H9 (cell line): ENCODE results near the gene RBM38. TPM values are rescaled to one million over a fixed set of nuclear protein-coding genes. Genes with fewer than 3 reads are reported as not detected.
A peak's percentile ranks its signal among the peaks of the same experiment; 100 is the strongest.

ENCODE experiments used
- DNase-seq: peaks from one replicate; pipeline ENCODE4 v3.0.0-alpha.2; 2017
- H2AFZ ChIP-seq: one replicate; pipeline ENCODE4 v1.6.1; 2013; ENCODE audit warnings: mild to moderate bottlenecking, low read length, control low read depth, moderate library complexity
- H2AK5ac ChIP-seq: 2 replicates; pipeline ENCODE4 v1.6.1; 2013; ENCODE audit warnings: low read length, control low read depth, mixed read lengths; ENCODE audit not compliant: insufficient read length
- H2BK120ac ChIP-seq: one replicate; pipeline ENCODE4 v1.6.1; 2013; ENCODE audit warnings: low read depth, mild to moderate bottlenecking, low read length, control low read depth, inconsistent platforms; ENCODE audit not compliant: poor library complexity, severe bottlenecking
- H2BK12ac ChIP-seq: 2 replicates; pipeline ENCODE4 v1.6.1; 2013; ENCODE audit warnings: low read length, control low read depth, mixed read lengths, low read depth; ENCODE audit not compliant: insufficient read length
- H2BK15ac ChIP-seq: 2 replicates; pipeline ENCODE4 v1.6.1; 2013; ENCODE audit warnings: low read depth, low read length, control low read depth
- H2BK20ac ChIP-seq: one replicate; pipeline ENCODE4 v1.6.1; 2013; ENCODE audit warnings: low read depth, mild to moderate bottlenecking, low read length, control low read depth, inconsistent platforms; ENCODE audit not compliant: poor library complexity, severe bottlenecking
- H2BK5ac ChIP-seq: 2 replicates; pipeline ENCODE4 v1.6.1; 2013; ENCODE audit warnings: low read length, control low read depth, mixed read lengths; ENCODE audit not compliant: insufficient read length
- H3K14ac ChIP-seq: 2 replicates; pipeline ENCODE4 v1.6.1; 2013; ENCODE audit warnings: low read length, control low read depth; ENCODE audit not compliant: insufficient read depth
- H3K18ac ChIP-seq: 2 replicates; pipeline ENCODE4 v1.6.1; 2013; ENCODE audit warnings: low read depth, mild to moderate bottlenecking, mixed read lengths, low read length, control low read depth; ENCODE audit not compliant: insufficient read length
- H3K23ac ChIP-seq: 2 replicates; pipeline ENCODE4 v1.6.1; 2013; ENCODE audit warnings: low read length, control low read depth, mixed read lengths, low read depth; ENCODE audit not compliant: insufficient read length
- H3K23me2 ChIP-seq: 2 replicates; pipeline ENCODE4 v1.6.1; 2013; ENCODE audit warnings: low read depth, mild to moderate bottlenecking, mixed read lengths, low read length, control low read depth; ENCODE audit not compliant: insufficient read length, poor library complexity, severe bottlenecking
- H3K27ac ChIP-seq: 2 replicates; pipeline ENCODE4 v1.5.1; 2013; ENCODE audit warnings: low read length, control low read depth, mixed read lengths, low read depth; ENCODE audit not compliant: insufficient read length
- H3K27me3 ChIP-seq: 2 replicates; pipeline ENCODE4 v1.6.1; 2013; ENCODE audit warnings: low read length, control low read depth, inconsistent platforms; ENCODE audit not compliant: insufficient read depth
- H3K4ac ChIP-seq: 2 replicates; pipeline ENCODE4 v1.6.1; 2013; ENCODE audit warnings: low read depth, mild to moderate bottlenecking, control low read depth, inconsistent platforms, low read length, moderate library complexity
- H3K4me1 ChIP-seq: 2 replicates; pipeline ENCODE4 v1.6.1; 2013; ENCODE audit warnings: low read length, control low read depth, inconsistent platforms; ENCODE audit not compliant: insufficient read depth
- H3K4me2 ChIP-seq: 2 replicates; pipeline ENCODE4 v1.6.1; 2013; ENCODE audit warnings: low read length, control low read depth, mixed read lengths; ENCODE audit not compliant: insufficient read length, insufficient read depth
- H3K56ac ChIP-seq: 2 replicates; pipeline ENCODE4 v1.6.1; 2013; ENCODE audit warnings: low read depth, mild to moderate bottlenecking, mixed read lengths, low read length, control low read depth; ENCODE audit not compliant: insufficient read length
- H3K79me1 ChIP-seq: 2 replicates; pipeline ENCODE4 v1.6.1; 2013; ENCODE audit warnings: low read depth, mild to moderate bottlenecking, moderate library complexity, low read length, control low read depth, inconsistent platforms; ENCODE audit not compliant: insufficient read depth, poor library complexity, severe bottlenecking
- H3K79me2 ChIP-seq: 2 replicates; pipeline ENCODE4 v1.6.1; 2013; ENCODE audit warnings: low read length, control low read depth, inconsistent platforms; ENCODE audit not compliant: insufficient read depth
- H3K9ac ChIP-seq: 2 replicates; pipeline ENCODE4 v1.6.1; 2013; ENCODE audit warnings: low read length, control low read depth, mixed read lengths; ENCODE audit not compliant: insufficient read length; ENCODE audit errors: extremely low read depth
- H3K9me3 ChIP-seq: one replicate; pipeline ENCODE4 v1.6.1; 2013; ENCODE audit warnings: low read depth, low read length, inconsistent platforms; ENCODE audit not compliant: control insufficient read depth
- H3T11ph ChIP-seq: one replicate; pipeline ENCODE4 v1.6.1; 2013; ENCODE audit warnings: mild to moderate bottlenecking, low read length, control low read depth, inconsistent platforms
- H4K20me1 ChIP-seq: one replicate; pipeline ENCODE4 v1.6.1; 2013; ENCODE audit not compliant: control insufficient read depth, insufficient read length, insufficient read depth
- H4K5ac ChIP-seq: 2 replicates; pipeline ENCODE4 v1.6.1; 2013; ENCODE audit warnings: low read depth, mild to moderate bottlenecking, mixed read lengths, low read length, control low read depth; ENCODE audit not compliant: insufficient read length
- H4K8ac ChIP-seq: replicated peaks from 2 replicates; pipeline ENCODE4 v1.6.1; 2013; ENCODE audit warnings: low read length, control low read depth, mixed read lengths, low read depth; ENCODE audit not compliant: insufficient read length
- H4K91ac ChIP-seq: 2 replicates; pipeline ENCODE4 v1.6.1; 2013; ENCODE audit warnings: low read depth, mild to moderate bottlenecking, moderate library complexity, mixed read lengths, low read length, control low read depth; ENCODE audit not compliant: insufficient read length
- H3K27ac Mint-ChIP-seq, 3 experiments: 2 replicates in 2 of 3; 3 replicates in 1 of 3; pipeline ENCODE4 v1.8.0; 2020 to 2021; ENCODE audit warnings: mixed read lengths in 3 of 3, mild to moderate bottlenecking in 1 of 3, moderate library complexity in 1 of 3
- H3K27me3 Mint-ChIP-seq: 2 replicates; pipeline ENCODE4 v1.8.0; 2021; ENCODE audit warnings: low read depth, mild to moderate bottlenecking, moderate library complexity, mixed read lengths
- H3K36me3 Mint-ChIP-seq, 3 experiments: 2 replicates in 2 of 3; 3 replicates in 1 of 3; pipeline ENCODE4 v1.8.0; 2020 to 2021; ENCODE audit warnings: low read depth in 3 of 3, mixed read lengths in 3 of 3; ENCODE audit not compliant: insufficient read depth in 1 of 3
- H3K4me1 Mint-ChIP-seq, 2 experiments: 2 replicates each; pipeline ENCODE4 v1.8.0; 2020; ENCODE audit warnings: mixed read lengths in 2 of 2
- H3K4me3 Mint-ChIP-seq, 2 experiments: 2 replicates in 1 of 2; 3 replicates in 1 of 2; pipeline ENCODE4 v1.8.0; 2020 to 2021; ENCODE audit warnings: mild to moderate bottlenecking in 2 of 2, mixed read lengths in 2 of 2, moderate library complexity in 1 of 2
- H3K9me3 Mint-ChIP-seq, 2 experiments: 2 replicates in 1 of 2; 3 replicates in 1 of 2; pipeline ENCODE4 v1.8.0; 2020; ENCODE audit warnings: mild to moderate bottlenecking in 2 of 2, mixed read lengths in 2 of 2, moderate library complexity in 1 of 2
- WGBS: extraction: QIAGEN DNeasy Blood & Tissue Kit; methylation state at CpG from one replicate; pipeline ENCODE4 v1.1.7; 2013; ENCODE audit warnings: missing lambda C conversion rate, low lambda C conversion rate, mixed read lengths; ENCODE audit not compliant: insufficient read length; ENCODE audit errors: extremely low coverage; 5-methylcytosine and 5-hydroxymethylcytosine counted together
- total RNA-seq: library from RNA; stranded (reverse); gene quantifications from 2 replicates; pipeline ENCODE4 v1.2.1, GENCODE V29; 2021
- TF ChIP-seq, protein P1 (sequence below): fragments of 200-600 bp; sonication (generic); conservative IDR thresholded peaks from 3 replicates; pipeline ENCODE4 v1.8.0; 2021; ENCODE audit warnings: antibody characterized with exemption, mild to moderate bottlenecking

RBM38 gene
- total RNA-seq, 1 experiment from 2014 or later = 66.8 TPM

DNA sequence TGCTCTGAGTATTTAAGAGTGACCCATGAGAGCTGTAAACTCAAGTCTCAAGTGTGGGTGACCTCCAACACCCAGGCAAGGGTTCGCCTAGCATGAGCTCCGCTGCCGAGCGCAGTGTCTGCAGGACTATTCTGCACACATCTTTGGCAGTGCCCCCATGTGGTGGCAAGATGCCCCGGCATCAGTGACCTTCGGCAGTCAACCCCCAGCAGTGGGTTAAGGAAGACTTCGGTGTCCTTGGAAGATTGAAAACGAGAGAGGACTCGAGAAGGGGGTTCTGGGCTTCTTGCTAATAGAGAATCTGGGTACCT is 43.1 kb downstream of the RBM38 start:
- Histone ChIP-seq H3K4me2 (no peak overlapping the region), H3K27me3 (no peaks in the 10 kb centered on the region), H3T11ph (no peak overlapping the region), H4K91ac (no peak overlapping the region), H4K20me1 (no peaks in the 10 kb centered on the region), H3K79me2 (no peaks in the 10 kb centered on the region), H3K4me1 (no peaks in the 10 kb centered on the region), H3K9ac (no peak overlapping the region), H4K5ac (no peak overlapping the region), H3K4ac (no peak overlapping the region), H3K18ac (no peak overlapping the region), H3K56ac (no peak overlapping the region), H2BK20ac (no peak overlapping the region), H2AK5ac (no peak overlapping the region), H3K79me1 (no peaks in the 10 kb centered on the region), H3K27ac (no peak overlapping the region), H2AFZ (no peak overlapping the region), H3K14ac (no peak overlapping the region), H2BK15ac (no peak overlapping the region), H3K23ac (no peak overlapping the region), H2BK5ac (no peak overlapping the region), H2BK120ac (no peak overlapping the region), H4K8ac (no peak overlapping the region), H3K9me3 (no peaks in the 10 kb centered on the region), H2BK12ac (no peak overlapping the region), H3K23me2 (no peaks in the 10 kb centered on the region)
- H3K4me1 Mint-ChIP-seq = peaks cover 2 to 23% of the 10 kb centered on the region in 2 experiments; a peak in 3 of 4 replicates
- no peak for DNase-seq
- H3K9me3 Mint-ChIP-seq = peaks cover 0 to 3% of the 10 kb centered on the region in 2 experiments; a peak in 2 of 5 replicates
- WGBS = no CpG with 5 or more reads among the region's 9 CpGs
- no peak overlapping the region for H3K4me3 Mint-ChIP-seq
- peaks cover 2% of the 10 kb centered on the region; the same call in 1 of the 2 replicates for H3K27me3 Mint-ChIP-seq
- TF ChIP-seq, protein P1, sequence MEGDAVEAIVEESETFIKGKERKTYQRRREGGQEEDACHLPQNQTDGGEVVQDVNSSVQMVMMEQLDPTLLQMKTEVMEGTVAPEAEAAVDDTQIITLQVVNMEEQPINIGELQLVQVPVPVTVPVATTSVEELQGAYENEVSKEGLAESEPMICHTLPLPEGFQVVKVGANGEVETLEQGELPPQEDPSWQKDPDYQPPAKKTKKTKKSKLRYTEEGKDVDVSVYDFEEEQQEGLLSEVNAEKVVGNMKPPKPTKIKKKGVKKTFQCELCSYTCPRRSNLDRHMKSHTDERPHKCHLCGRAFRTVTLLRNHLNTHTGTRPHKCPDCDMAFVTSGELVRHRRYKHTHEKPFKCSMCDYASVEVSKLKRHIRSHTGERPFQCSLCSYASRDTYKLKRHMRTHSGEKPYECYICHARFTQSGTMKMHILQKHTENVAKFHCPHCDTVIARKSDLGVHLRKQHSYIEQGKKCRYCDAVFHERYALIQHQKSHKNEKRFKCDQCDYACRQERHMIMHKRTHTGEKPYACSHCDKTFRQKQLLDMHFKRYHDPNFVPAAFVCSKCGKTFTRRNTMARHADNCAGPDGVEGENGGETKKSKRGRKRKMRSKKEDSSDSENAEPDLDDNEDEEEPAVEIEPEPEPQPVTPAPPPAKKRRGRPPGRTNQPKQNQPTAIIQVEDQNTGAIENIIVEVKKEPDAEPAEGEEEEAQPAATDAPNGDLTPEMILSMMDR = peak; percentile 51; the same call in 2 of the 3 replicates
- H3K36me3 Mint-ChIP-seq = no peaks in the 10 kb centered on the region; a peak in 1 of 7 replicates
- H3K27ac Mint-ChIP-seq = no peak overlapping the region; a peak in 1 of 7 replicates
